ENCODE measurements around the gene C5orf58.

Gene C5orf58

GRCh38 chr5:170252109-170252508, 19.3 kb downstream of the C5orf58 start:
- no peaks in the 10 kb centered on the region for H3K79me2 ChIP-seq (ENCODE audit: insufficient read depth, low read length)
- H3K4me1 ChIP-seq (ENCODE audit: insufficient read depth, low read length, severe bottlenecking): no peaks in the 10 kb centered on the region
- no peaks in the 10 kb centered on the region for H3K36me3 ChIP-seq (ENCODE audit: insufficient read depth, low read length)
- H3K4me3 ChIP-seq (ENCODE audit: low read depth, low read length, poor library complexity, severe bottlenecking): no peak overlapping the region
- no peaks in the 10 kb centered on the region for H3F3A ChIP-seq (ENCODE audit: insufficient read depth, low read length)
- no peak overlapping the region for H3K4me2 ChIP-seq (ENCODE audit: low read length)
- TF ChIP-seq CTCF (IDR thresholded peaks at IDR 0.05; ENCODE audit: low read length) (no peak), EZH2 (IDR thresholded peaks at IDR 0.05; ENCODE audit: borderline replicate concordance, low read length) (no peak)
- no peaks in the 10 kb centered on the region for H4K20me1 ChIP-seq (ENCODE audit: insufficient read depth, low read length)
- no peaks in the 10 kb centered on the region for H3K9me3 ChIP-seq (ENCODE audit: low read length)
- H3K27me3 ChIP-seq (ENCODE audit: insufficient read depth, low read length): peaks cover 7% of the 10 kb centered on the region; the same call in 1 of the 2 replicates
- no peak overlapping the region for H2AFZ ChIP-seq (ENCODE audit: low read length)
- no peak overlapping the region for H3K9ac ChIP-seq (ENCODE audit: low read length)
- no peak overlapping the region for H3K27ac ChIP-seq (ENCODE audit: low read depth, low read length, poor library complexity, severe bottlenecking)
- no peaks in the 10 kb centered on the region for H3K9me2 ChIP-seq (ENCODE audit: low read depth, low read length)

DNA sequence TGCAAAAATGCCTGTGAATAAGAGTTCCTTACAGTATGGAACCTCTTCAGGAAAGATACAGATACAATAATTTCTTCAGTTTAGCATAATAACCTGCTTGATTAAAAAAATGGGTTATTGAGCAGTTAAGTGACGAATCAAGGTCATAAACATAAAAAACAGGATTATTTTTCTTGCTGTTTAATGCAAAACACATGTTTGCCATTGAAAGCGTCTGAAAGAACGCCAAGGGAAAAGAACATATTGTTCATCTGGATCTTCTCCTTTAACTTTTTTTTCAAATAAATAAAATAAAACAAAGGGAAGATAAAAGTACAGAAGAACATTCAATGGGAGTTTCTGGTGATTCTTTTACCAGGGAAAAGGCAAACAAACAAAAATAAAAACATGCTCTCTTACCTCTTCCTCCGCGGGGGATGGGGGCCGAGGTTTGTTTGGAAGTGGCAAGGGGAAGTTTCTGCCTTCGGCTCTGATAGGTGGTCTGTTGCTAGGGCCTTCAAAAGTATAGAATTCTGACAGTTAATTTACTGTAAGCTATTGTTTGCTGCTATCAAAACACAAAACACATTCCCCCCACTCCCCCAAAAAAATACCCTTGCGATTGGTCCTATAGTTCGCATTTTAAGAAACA, 20.1 kb downstream of the C5orf58 start:
- Histone ChIP-seq H3K27ac (ENCODE audit: low read depth, low read length, poor library complexity, severe bottlenecking) (no peak overlapping the region), H3K9me3 (ENCODE audit: low read length) (no peaks in the 10 kb centered on the region), H3F3A (ENCODE audit: insufficient read depth, low read length) (no peaks in the 10 kb centered on the region), H3K4me2 (ENCODE audit: low read length) (no peak overlapping the region), H3K79me2 (ENCODE audit: insufficient read depth, low read length) (no peaks in the 10 kb centered on the region), H3K9me2 (ENCODE audit: low read depth, low read length) (no peaks in the 10 kb centered on the region), H2AFZ (ENCODE audit: low read length) (no peak overlapping the region), H3K4me1 (ENCODE audit: insufficient read depth, low read length, severe bottlenecking) (no peaks in the 10 kb centered on the region), H4K20me1 (ENCODE audit: insufficient read depth, low read length) (no peaks in the 10 kb centered on the region), H3K9ac (ENCODE audit: low read length) (no peak overlapping the region), H3K4me3 (ENCODE audit: low read depth, low read length, poor library complexity, severe bottlenecking) (no peak overlapping the region), H3K36me3 (ENCODE audit: insufficient read depth, low read length) (no peaks in the 10 kb centered on the region), H3K27me3 (ENCODE audit: insufficient read depth, low read length) (peaks cover 7% of the 10 kb centered on the region; the same call in 1 of the 2 replicates)
- no peak for TF ChIP-seq EZH2 (IDR thresholded peaks at IDR 0.05; ENCODE audit: borderline replicate concordance, low read length)
- TF ChIP-seq CTCF (IDR thresholded peaks at IDR 0.05; ENCODE audit: low read length): no peak

- Histone ChIP-seq H3K79me2 (ENCODE audit: insufficient read depth, low read length) (no peaks in the 10 kb centered on the region), H3K4me2 (ENCODE audit: low read length) (no peak overlapping the region), H3K9me2 (ENCODE audit: low read depth, low read length) (no peaks in the 10 kb centered on the region), H2AFZ (ENCODE audit: low read length) (no peak overlapping the region), H3K27me3 (ENCODE audit: insufficient read depth, low read length) (peaks cover 7% of the 10 kb centered on the region; the same call in 1 of the 2 replicates), H4K20me1 (ENCODE audit: insufficient read depth, low read length) (no peaks in the 10 kb centered on the region), H3K4me1 (ENCODE audit: insufficient read depth, low read length, severe bottlenecking) (no peaks in the 10 kb centered on the region), H3K4me3 (ENCODE audit: low read depth, low read length, poor library complexity, severe bottlenecking) (no peak overlapping the region), H3F3A (ENCODE audit: insufficient read depth, low read length) (no peaks in the 10 kb centered on the region), H3K36me3 (ENCODE audit: insufficient read depth, low read length) (no peaks in the 10 kb centered on the region), H3K27ac (ENCODE audit: low read depth, low read length, poor library complexity, severe bottlenecking) (no peak overlapping the region), H3K9ac (ENCODE audit: low read length) (no peak overlapping the region), H3K9me3 (ENCODE audit: low read length) (no peaks in the 10 kb centered on the region)
- TF ChIP-seq CTCF (IDR thresholded peaks at IDR 0.05; ENCODE audit: low read length) (no peak), EZH2 (IDR thresholded peaks at IDR 0.05; ENCODE audit: borderline replicate concordance, low read length) (no peak)
Measured at GRCh38 chr5:170254056-170254455, 21.3 kb downstream of the C5orf58 start.

Measured in OCI-LY1 (cell line).